WERI-Rb-1 (cell line): ENCODE data around the gene CHMP6.
A peak's percentile ranks its signal among the peaks of the same experiment; 100 is the strongest.

Experiments used
- DNase-seq: peaks from one replicate; pipeline ENCODE4 v3.0.0-alpha.2; 2020
- H3K27ac ChIP-seq: fragments of 250-450 bp; sonication (Bioruptor Pico); 2 replicates; pipeline ENCODE4 v1.5.1; 2020; ENCODE audit warnings: mild to moderate bottlenecking, moderate library complexity
- H3K27me3 ChIP-seq: fragments of 250-450 bp; sonication (Bioruptor Pico); 2 replicates; pipeline ENCODE4 v1.5.1; 2021; ENCODE audit warnings: mild to moderate bottlenecking, low read depth, moderate library complexity; ENCODE audit not compliant: insufficient read depth, severe bottlenecking
- H3K36me3 ChIP-seq: fragments of 250-450 bp; sonication (Bioruptor Pico); 2 replicates; pipeline ENCODE4 v1.5.1; 2020; ENCODE audit warnings: mild to moderate bottlenecking, moderate library complexity
- H3K4me3 ChIP-seq: 2 replicates; pipeline ENCODE4 v1.5.1; 2011; ENCODE audit warnings: low read depth, mild to moderate bottlenecking, control low read depth, low read length
- H3K9me3 ChIP-seq: fragments of 250-450 bp; sonication (Bioruptor Pico); 2 replicates; pipeline ENCODE4 v1.5.1; 2021; ENCODE audit warnings: mild to moderate bottlenecking, moderate library complexity; ENCODE audit not compliant: severe bottlenecking
- CTCF ChIP-seq: IDR thresholded peaks from 2 replicates; pipeline ENCODE4 v1.5.1; 2011; ENCODE audit warnings: low read depth, mild to moderate bottlenecking, control low read depth, inconsistent platforms, low read length

The CHMP6 gene

GRCh38 chr17:81040791-81041337, 49.2 kb downstream of the CHMP6 start:
- no peak overlapping the region; the same call in 1 of the 2 replicates for H3K27ac ChIP-seq
- DNase-seq, result peak; percentile 79

GRCh38 chr17:81042606-81043005, 51.0 kb downstream of the CHMP6 start:
- no peak for TF ChIP-seq CTCF
- Histone ChIP-seq H3K36me3 (peaks cover 72% of the 10 kb centered on the region), H3K27ac (no peak overlapping the region), H3K4me3 (no peak overlapping the region), H3K9me3 (no peaks in the 10 kb centered on the region), H3K27me3 (no peaks in the 10 kb centered on the region)
- no peak for DNase-seq

More at GRCh38 chr17:81040791-81041337, 49.2 kb downstream of the CHMP6 start:
- no peaks in the 10 kb centered on the region for H3K9me3 ChIP-seq
- H3K27me3 ChIP-seq, result no peaks in the 10 kb centered on the region
- no peak overlapping the region for H3K4me3 ChIP-seq
- TF ChIP-seq CTCF, result peak; percentile 98
- H3K36me3 ChIP-seq, result peaks cover 75% of the 10 kb centered on the region

- Histone ChIP-seq H3K36me3 (peaks cover 67% of the 10 kb centered on the region), H3K9me3 (no peaks in the 10 kb centered on the region), H3K27ac (no peak overlapping the region), H3K4me3 (no peak overlapping the region), H3K27me3 (no peaks in the 10 kb centered on the region)
- TF ChIP-seq CTCF, result no peak
- DNase-seq, result no peak
These were observed 51.7 kb downstream of the CHMP6 start for GRCh38 chr17:81043319-81043724.

GRCh38 chr17:81043725-81044427, 52.2 kb downstream of the CHMP6 start:
- Histone ChIP-seq H3K27me3 (no peaks in the 10 kb centered on the region), H3K27ac (no peak overlapping the region), H3K9me3 (no peaks in the 10 kb centered on the region), H3K4me3 (no peak overlapping the region), H3K36me3 (peaks cover 62% of the 10 kb centered on the region)
- TF ChIP-seq CTCF, result no peak
- no peak for DNase-seq

- Histone ChIP-seq H3K4me3 (no peak overlapping the region), H3K27me3 (no peaks in the 10 kb centered on the region), H3K27ac (no peak overlapping the region), H3K9me3 (no peaks in the 10 kb centered on the region), H3K36me3 (peaks cover 57% of the 10 kb centered on the region)
- no peak for DNase-seq
- no peak for TF ChIP-seq CTCF
These were observed 52.8 kb downstream of the CHMP6 start for GRCh38 chr17:81044428-81044763.
